GM12878 (cell line): Measurements from ENCODE around the gene DUS4L. TPM values are rescaled to one million over a fixed set of nuclear protein-coding genes. Genes with fewer than 3 reads are reported as not detected.

ENCODE experiments used
- ATAC-seq: fragments of 200-7000 bp; cut with Tn5 transposase; 3 replicates; pipeline ENCODE4 v1.9.1; 2020; ENCODE audit warnings: mild to moderate bottlenecking, moderate library complexity
- BruUV-seq: library from RNA; stranded (reverse); fragments of 400-500 nt; replicated peaks from 2 replicates; lab custom pipeline; 2021; lab: Mats Ljungman, UMichigan
- CTCF ChIA-PET: fragments of 300-600 bp; sonication (Branson Sonifier 250); formaldehyde crosslinking; extraction: SDS; loops from one replicate; lab custom pipeline; 2021; ENCODE audit warnings: inconsistent platforms; lab: Yijun Ruan, JAX
- POLR2A ChIA-PET: fragments of 350-600 bp; formaldehyde crosslinking; extraction: SDS; loops from one replicate; lab custom pipeline; 2021; ENCODE audit warnings: inconsistent platforms; lab: Charles Lee
- RAD21 ChIA-PET: fragments of 300-600 bp; sonication (Branson Sonifier 250); formaldehyde crosslinking; loops from one replicate; lab custom pipeline; 2023; ENCODE audit warnings: antibody characterized with exemption; ENCODE audit not compliant: unreplicated experiment; lab: Charles Lee
- SMC1A ChIA-PET: fragments of 300-600 bp; sonication (Branson Sonifier 250); formaldehyde crosslinking; loops from one replicate; lab custom pipeline; 2023; ENCODE audit not compliant: unreplicated experiment, uncharacterized antibody; lab: Charles Lee
- DNase-seq: peaks from one replicate; pipeline ENCODE4 v3.0.0-alpha.2; 2011; ENCODE audit warnings: low read depth, low spot score
- FAIRE-seq: peaks from 3 replicates; lab custom pipeline; 2011; peaks lifted over from hg19 to GRCh38; lab: Jason Lieb, UNC
- H2AFZ ChIP-seq: 2 replicates; pipeline ENCODE4 v1.6.0; 2011; ENCODE audit warnings: low read depth, low read length, control low read depth; ENCODE audit not compliant: control insufficient read depth
- H3K27ac ChIP-seq: 2 replicates; pipeline ENCODE4 v1.5.1; 2011; ENCODE audit warnings: control low read depth; ENCODE audit not compliant: control insufficient read depth, insufficient read depth
- H3K27me3 ChIP-seq, 2 experiments: replicated peaks in 1 of 2; 2 replicates each; pipeline versions ENCODE4 v1.6.0 to v1.6.1; 2011; ENCODE audit warnings: low read length in 1 of 2; ENCODE audit not compliant: control insufficient read depth in 2 of 2, insufficient read depth in 2 of 2
- H3K36me3 ChIP-seq, 2 experiments: 2 replicates each; pipeline ENCODE4 v1.5.1; 2011; ENCODE audit warnings: low read length in 1 of 2; ENCODE audit not compliant: control insufficient read depth in 2 of 2, insufficient read depth in 2 of 2
- H3K4me1 ChIP-seq: 2 replicates; pipeline ENCODE4 v1.6.1; 2011; ENCODE audit warnings: mild to moderate bottlenecking, low read length, moderate library complexity, mixed read lengths; ENCODE audit not compliant: control insufficient read depth, insufficient read depth
- H3K4me2 ChIP-seq: 2 replicates; pipeline ENCODE4 v1.6.0; 2011; ENCODE audit warnings: control low read depth; ENCODE audit not compliant: control insufficient read depth, insufficient read depth
- H3K4me3 ChIP-seq: fragments of 200-600 bp; sonication (generic); 2 replicates; pipeline ENCODE4 v1.5.1; 2016
- H3K79me2 ChIP-seq: 2 replicates; pipeline ENCODE4 v1.6.0; 2011; ENCODE audit warnings: low read length; ENCODE audit not compliant: control insufficient read depth, insufficient read depth
- H3K9ac ChIP-seq: 2 replicates; pipeline ENCODE4 v1.8.0; 2011; ENCODE audit warnings: low read length, control low read depth, mixed read lengths; ENCODE audit not compliant: control insufficient read depth, insufficient read depth
- H3K9me3 ChIP-seq: replicated peaks from 3 replicates; pipeline ENCODE4 v1.5.1; 2011; ENCODE audit warnings: mild to moderate bottlenecking, low read length; ENCODE audit not compliant: control insufficient read depth, insufficient read depth
- H4K20me1 ChIP-seq: 2 replicates; pipeline ENCODE4 v1.6.0; 2011; ENCODE audit not compliant: control insufficient read depth, insufficient read depth
- CHD4 ChIP-seq: fragments of 200-600 bp; sonication (generic); IDR thresholded peaks from 2 replicates; pipeline ENCODE4 v1.6.1; 2016; ENCODE audit warnings: mild to moderate bottlenecking
- EED ChIP-seq: sonication (generic); IDR thresholded peaks from 2 replicates; pipeline ENCODE4 v1.6.1; 2016; ENCODE audit warnings: antibody characterized with exemption, low read depth
- ETV6 ChIP-seq, 2 experiments: fragments of 450-650 bp in 1 of 2; IDR thresholded peaks in 1 of 2; conservative IDR thresholded peaks in 1 of 2; 2 replicates each; pipeline ENCODE4 v1.6.1; 2014; ENCODE audit warnings: antibody characterized with exemption in 1 of 2, borderline replicate concordance in 1 of 2, low read depth in 1 of 2, mild to moderate bottlenecking in 1 of 2, moderate library complexity in 1 of 2
- FOXK2 ChIP-seq: fragments of 450-650 bp; IDR thresholded peaks from 2 replicates; pipeline ENCODE4 v1.6.1; 2017; ENCODE audit warnings: mild to moderate bottlenecking, moderate library complexity
- HDAC2 ChIP-seq: fragments of 200-600 bp; sonication (generic); IDR thresholded peaks from 2 replicates; pipeline ENCODE4 v1.6.1; 2017
- IRF4 ChIP-seq: IDR thresholded peaks from 2 replicates; pipeline ENCODE4 v1.6.1; 2011; ENCODE audit warnings: low read depth, low read length
- NBN ChIP-seq: fragments of 450-650 bp; IDR thresholded peaks from 2 replicates; pipeline ENCODE4 v1.6.1; 2016
- RCOR1 ChIP-seq: conservative IDR thresholded peaks from 2 replicates; pipeline ENCODE4 v1.6.1; 2012; ENCODE audit warnings: low read depth, low read length, improper control_type of control experiment
- SMARCA5 ChIP-seq: fragments of 450-650 bp; IDR thresholded peaks from 2 replicates; pipeline ENCODE4 v1.6.1; 2017; ENCODE audit warnings: mild to moderate bottlenecking
- SP1 ChIP-seq: IDR thresholded peaks from one replicate; pipeline ENCODE4 v1.6.1; 2011; ENCODE audit warnings: low read depth, low read length
- SUZ12 ChIP-seq: fragments of 200-600 bp; sonication (generic); IDR thresholded peaks from one replicate; pipeline ENCODE4 v1.6.1; 2018; ENCODE audit warnings: antibody characterized with exemption, mild to moderate bottlenecking; ENCODE audit not compliant: unreplicated experiment
- TARDBP ChIP-seq: IDR thresholded peaks from 2 replicates; pipeline ENCODE4 v1.6.1; 2016; ENCODE audit warnings: borderline replicate concordance
- TCF12 ChIP-seq: IDR thresholded peaks from 2 replicates; pipeline ENCODE4 v1.6.1; 2011; ENCODE audit warnings: low read depth, mild to moderate bottlenecking, low read length
- TCF7 ChIP-seq: IDR thresholded peaks from 2 replicates; pipeline ENCODE4 v1.6.1; 2014; ENCODE audit warnings: antibody characterized with exemption, borderline replicate concordance
- ZNF217 ChIP-seq: fragments of 450-650 bp; IDR thresholded peaks from 2 replicates; pipeline ENCODE4 v1.6.1; 2017; ENCODE audit warnings: antibody characterized with exemption, mild to moderate bottlenecking
- WGBS: methylation state at CpG from one replicate; pipeline ENCODE4 v1.1.6; 2016; ENCODE audit warnings: low lambda C conversion rate; ENCODE audit not compliant: insufficient replicate concordance, insufficient coverage; ENCODE audit errors: missing lambda C conversion rate; 5-methylcytosine and 5-hydroxymethylcytosine counted together
- in situ Hi-C: fragments of 300-500 bp; cut with MboI; formaldehyde crosslinking; loops from 9 replicates; pipeline ENCODE4 v1.14.3; 2018; ENCODE audit warnings: mixed read lengths
- intact Hi-C: fragments of 100-400 bp; cut with micrococcal nuclease; formaldehyde crosslinking; loops from one replicate; pipeline ENCODE4 v1.14.2; 2022; ENCODE audit not compliant: unreplicated experiment
- polyA plus RNA-seq, 11 experiments: library from polyadenylated mRNA; depleted of rRNA in 4 of 11; unstranded in 6 of 11; stranded (reverse) in 5 of 11; fragments of >200 nt; fragmentation: Nextera tagmentation in 4 of 11; fragmentation: Illumina TruSeq in 1 of 11; extraction: Ambion mirVana in 4 of 11; extraction: Trizol in 1 of 11; gene quantifications; 1 replicate in 1 of 11; 2 replicates in 10 of 11; pipeline versions ENCODE4 v1.2.1 to v1.2.3, GENCODE V29; 2011 to 2016; ENCODE audit warnings: inconsistent platforms in 2 of 11, missing spikeins in 2 of 11, low read depth in 1 of 11
- total RNA-seq, 4 experiments: library from RNA; depleted of rRNA in 3 of 4; stranded (reverse); fragments of >200 nt in 3 of 4; fragmentation: Illumina TruSeq in 1 of 4; extraction: Trizol in 1 of 4; gene quantifications; 2 replicates each; pipeline versions ENCODE4 v1.2.1 to v1.2.3, GENCODE V29; 2013 to 2021
- TF ChIP-seq, protein P1 (sequence below): fragments of 450-650 bp; IDR thresholded peaks from 2 replicates; pipeline ENCODE4 v1.6.1; 2017; ENCODE audit warnings: low read depth, mild to moderate bottlenecking, moderate library complexity
- TF ChIP-seq, protein P2 (sequence below): fragments of 450-650 bp; formaldehyde crosslinking; IDR thresholded peaks from 2 replicates; pipeline ENCODE4 v1.4.0; 2020; ENCODE audit warnings: mild to moderate bottlenecking, moderate library complexity

DUS4L gene
- total and polyA plus RNA-seq, 10 of the 15 experiments (the other 5 are each of a cell fraction or from before 2014, with no cell fraction given) = 5.3 to 15.3 (median 12.8) TPM

GRCh38 chr7:107622894-107623293 lies 59.1 kb downstream of the DUS4L start:
- Histone ChIP-seq H3K4me2 (no peak overlapping the region), H3K9ac (no peak overlapping the region), H3K36me3 (no peaks in the 10 kb centered on the region; a peak in 1 of 4 replicates), H3K4me3 (no peak overlapping the region), H3K79me2 (no peaks in the 10 kb centered on the region), H3K27ac (no peak overlapping the region), H4K20me1 (no peaks in the 10 kb centered on the region), H3K4me1 (no peaks in the 10 kb centered on the region), H2AFZ (no peak overlapping the region), H3K27me3 (no peaks in the 10 kb centered on the region), H3K9me3 (no peaks in the 10 kb centered on the region)
- ATAC-seq (no peak), FAIRE-seq (no peak), DNase-seq (no peak)
- 73% methylated on average over 2 of the region's 2 CpGs for WGBS
- in situ Hi-C loops = no loop called here
- SMC1A ChIA-PET = interaction anchor here (1.0 kb wide), 1 partner anchor 41 kb away, joined by 3 read pairs; no protein-coding TSS in a partner anchor
- CTCF ChIA-PET = interaction anchor here (1.0 kb wide), 1 partner anchor 11 kb away, joined by 4 read pairs; no protein-coding TSS in a partner anchor
- RAD21 ChIA-PET = no interaction called here
- intact Hi-C loops = no loop called here
- TF ChIP-seq TCF7 (no peak), TCF12 (no peak), ZNF217 (no peak), EED (no peak), SP1 (no peak), NBN (no peak), ETV6 (conservative IDR thresholded peaks at IDR 0.05 in 1 of 2, IDR thresholded peaks at IDR 0.05 in 1 of 2; ENCODE audit: borderline replicate concordance in 1 of 2, low read depth in 1 of 2) (no peak), RCOR1 (no peak), SUZ12 (no peak), HDAC2 (no peak), SMARCA5 (no peak), FOXK2 (no peak), CHD4 (no peak), IRF4 (no peak), TARDBP (no peak)
- TF ChIP-seq, protein P1, sequence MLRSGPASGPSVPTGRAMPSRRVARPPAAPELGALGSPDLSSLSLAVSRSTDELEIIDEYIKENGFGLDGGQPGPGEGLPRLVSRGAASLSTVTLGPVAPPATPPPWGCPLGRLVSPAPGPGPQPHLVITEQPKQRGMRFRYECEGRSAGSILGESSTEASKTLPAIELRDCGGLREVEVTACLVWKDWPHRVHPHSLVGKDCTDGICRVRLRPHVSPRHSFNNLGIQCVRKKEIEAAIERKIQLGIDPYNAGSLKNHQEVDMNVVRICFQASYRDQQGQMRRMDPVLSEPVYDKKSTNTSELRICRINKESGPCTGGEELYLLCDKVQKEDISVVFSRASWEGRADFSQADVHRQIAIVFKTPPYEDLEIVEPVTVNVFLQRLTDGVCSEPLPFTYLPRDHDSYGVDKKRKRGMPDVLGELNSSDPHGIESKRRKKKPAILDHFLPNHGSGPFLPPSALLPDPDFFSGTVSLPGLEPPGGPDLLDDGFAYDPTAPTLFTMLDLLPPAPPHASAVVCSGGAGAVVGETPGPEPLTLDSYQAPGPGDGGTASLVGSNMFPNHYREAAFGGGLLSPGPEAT = no peak
- TF ChIP-seq, protein P2, sequence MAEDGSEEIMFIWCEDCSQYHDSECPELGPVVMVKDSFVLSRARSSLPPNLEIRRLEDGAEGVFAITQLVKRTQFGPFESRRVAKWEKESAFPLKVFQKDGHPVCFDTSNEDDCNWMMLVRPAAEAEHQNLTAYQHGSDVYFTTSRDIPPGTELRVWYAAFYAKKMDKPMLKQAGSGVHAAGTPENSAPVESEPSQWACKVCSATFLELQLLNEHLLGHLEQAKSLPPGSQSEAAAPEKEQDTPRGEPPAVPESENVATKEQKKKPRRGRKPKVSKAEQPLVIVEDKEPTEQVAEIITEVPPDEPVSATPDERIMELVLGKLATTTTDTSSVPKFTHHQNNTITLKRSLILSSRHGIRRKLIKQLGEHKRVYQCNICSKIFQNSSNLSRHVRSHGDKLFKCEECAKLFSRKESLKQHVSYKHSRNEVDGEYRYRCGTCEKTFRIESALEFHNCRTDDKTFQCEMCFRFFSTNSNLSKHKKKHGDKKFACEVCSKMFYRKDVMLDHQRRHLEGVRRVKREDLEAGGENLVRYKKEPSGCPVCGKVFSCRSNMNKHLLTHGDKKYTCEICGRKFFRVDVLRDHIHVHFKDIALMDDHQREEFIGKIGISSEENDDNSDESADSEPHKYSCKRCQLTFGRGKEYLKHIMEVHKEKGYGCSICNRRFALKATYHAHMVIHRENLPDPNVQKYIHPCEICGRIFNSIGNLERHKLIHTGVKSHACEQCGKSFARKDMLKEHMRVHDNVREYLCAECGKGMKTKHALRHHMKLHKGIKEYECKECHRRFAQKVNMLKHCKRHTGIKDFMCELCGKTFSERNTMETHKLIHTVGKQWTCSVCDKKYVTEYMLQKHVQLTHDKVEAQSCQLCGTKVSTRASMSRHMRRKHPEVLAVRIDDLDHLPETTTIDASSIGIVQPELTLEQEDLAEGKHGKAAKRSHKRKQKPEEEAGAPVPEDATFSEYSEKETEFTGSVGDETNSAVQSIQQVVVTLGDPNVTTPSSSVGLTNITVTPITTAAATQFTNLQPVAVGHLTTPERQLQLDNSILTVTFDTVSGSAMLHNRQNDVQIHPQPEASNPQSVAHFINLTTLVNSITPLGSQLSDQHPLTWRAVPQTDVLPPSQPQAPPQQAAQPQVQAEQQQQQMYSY = no peak
- POLR2A ChIA-PET = no interaction called here
- no TSS peak for BruUV-seq
